Endothelial cell (in vitro differentiated cells): Measurements from ENCODE around the gene CTNNBL1. TPM values are rescaled to one million over a fixed set of nuclear protein-coding genes. Genes with fewer than 3 reads are reported as not detected.
"Not testable (repeated sequence)": the region's sequence is repeated elsewhere in the genome, so short reads cannot be mapped to it uniquely, and the experiment has no call there.

Source experiments
- DNase-seq: peaks from one replicate; pipeline ENCODE4 v3.0.0; 2021; ENCODE audit warnings: low spot score
- H3K27ac Mint-ChIP-seq: one replicate; pipeline ENCODE4 v1.8.0; 2021; ENCODE audit warnings: mixed read lengths, inconsistent platforms; ENCODE audit not compliant: unreplicated experiment
- H3K27me3 Mint-ChIP-seq: one replicate; pipeline ENCODE4 v1.8.0; 2021; ENCODE audit warnings: mild to moderate bottlenecking, moderate library complexity, mixed read lengths, inconsistent platforms; ENCODE audit not compliant: unreplicated experiment
- H3K36me3 Mint-ChIP-seq: one replicate; pipeline ENCODE4 v1.8.0; 2021; ENCODE audit warnings: mild to moderate bottlenecking, low read depth, mixed read lengths, inconsistent platforms; ENCODE audit not compliant: unreplicated experiment
- H3K4me1 Mint-ChIP-seq: one replicate; pipeline ENCODE4 v1.8.0; 2021; ENCODE audit warnings: mild to moderate bottlenecking, mixed read lengths, inconsistent platforms; ENCODE audit not compliant: unreplicated experiment
- H3K4me3 Mint-ChIP-seq: one replicate; pipeline ENCODE4 v1.8.0; 2021; ENCODE audit warnings: mild to moderate bottlenecking, mixed read lengths, inconsistent platforms; ENCODE audit not compliant: unreplicated experiment
- H3K9me3 Mint-ChIP-seq: one replicate; pipeline ENCODE4 v1.8.0; 2021; ENCODE audit warnings: mixed read lengths, inconsistent platforms; ENCODE audit not compliant: unreplicated experiment
- CTCF ChIP-seq: fragments of 200-600 bp; sonication (generic); IDR thresholded peaks from one replicate; pipeline ENCODE4 v1.5.0; 2021; ENCODE audit warnings: antibody characterized with exemption; ENCODE audit not compliant: unreplicated experiment
- total RNA-seq: library from RNA; stranded (reverse); fragmentation: NEBNext Ultra II Directional; extraction: Animal tissue kit (Norgen Biotek cat#: 25700); gene quantifications from one replicate; pipeline ENCODE4 v1.2.1, GENCODE V29; 2021; ENCODE audit not compliant: unreplicated experiment

The CTNNBL1 gene
- total RNA-seq, 1 donor from 2014 or later = 84.8 TPM

GRCh38 chr20:37677969-37678861 lies 15.6 kb upstream of the CTNNBL1 start:
- H3K4me1 Mint-ChIP-seq = peaks cover 10% of the 10 kb centered on the region
- TF ChIP-seq CTCF = no peak
- no peaks in the 10 kb centered on the region for H3K9me3 Mint-ChIP-seq
- H3K27ac Mint-ChIP-seq = peak overlapping the region; percentile 55
- no peak overlapping the region for H3K4me3 Mint-ChIP-seq
- peaks cover 1% of the 10 kb centered on the region for H3K27me3 Mint-ChIP-seq
- no peak for DNase-seq
- no peaks in the 10 kb centered on the region for H3K36me3 Mint-ChIP-seq

GRCh38 chr20:37679751-37680150 lies 14.1 kb upstream of the CTNNBL1 start:
- peaks cover 10% of the 10 kb centered on the region for H3K4me1 Mint-ChIP-seq
- not testable (repeated sequence) for H3K4me3 Mint-ChIP-seq, H3K36me3 Mint-ChIP-seq, H3K27ac Mint-ChIP-seq, H3K27me3 Mint-ChIP-seq, DNase-seq, H3K9me3 Mint-ChIP-seq

DNA sequence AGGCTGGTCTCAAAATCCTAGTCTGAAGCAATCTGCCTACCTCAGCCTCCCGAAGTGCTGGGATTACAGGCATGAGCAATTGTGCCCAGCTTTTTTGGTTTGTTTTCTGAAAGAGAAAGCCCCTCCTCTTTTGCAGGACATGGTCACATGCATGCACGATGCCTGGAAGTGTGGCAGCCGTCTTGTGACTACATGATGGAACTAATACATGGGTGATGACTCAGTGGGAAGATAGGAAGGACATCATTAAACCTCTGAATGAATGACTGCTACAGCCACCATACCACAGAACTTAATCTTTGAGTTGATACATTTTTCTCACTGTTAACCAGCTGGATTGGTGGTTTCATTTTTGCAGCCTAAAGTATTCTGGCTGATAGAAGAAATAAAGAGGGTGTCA lies 13.4 kb upstream of the CTNNBL1 start:
- no peaks in the 10 kb centered on the region for H3K36me3 Mint-ChIP-seq
- peaks cover 4% of the 10 kb centered on the region for H3K27me3 Mint-ChIP-seq
- DNase-seq = no peak
- no peak for TF ChIP-seq CTCF
- H3K4me1 Mint-ChIP-seq = peaks cover 10% of the 10 kb centered on the region
- no peak overlapping the region for H3K4me3 Mint-ChIP-seq
- no peaks in the 10 kb centered on the region for H3K9me3 Mint-ChIP-seq
- H3K27ac Mint-ChIP-seq = no peak overlapping the region

- no peak for TF ChIP-seq CTCF
- peaks cover 10% of the 10 kb centered on the region for H3K4me1 Mint-ChIP-seq
- H3K27me3 Mint-ChIP-seq = peaks cover 4% of the 10 kb centered on the region
- H3K36me3 Mint-ChIP-seq = no peaks in the 10 kb centered on the region
- no peak overlapping the region for H3K4me3 Mint-ChIP-seq
- no peaks in the 10 kb centered on the region for H3K9me3 Mint-ChIP-seq
- no peak overlapping the region for H3K27ac Mint-ChIP-seq
- peak; percentile 18 for DNase-seq
These were observed 12.3 kb upstream of the CTNNBL1 start for GRCh38 chr20:37681384-37682112.

DNA sequence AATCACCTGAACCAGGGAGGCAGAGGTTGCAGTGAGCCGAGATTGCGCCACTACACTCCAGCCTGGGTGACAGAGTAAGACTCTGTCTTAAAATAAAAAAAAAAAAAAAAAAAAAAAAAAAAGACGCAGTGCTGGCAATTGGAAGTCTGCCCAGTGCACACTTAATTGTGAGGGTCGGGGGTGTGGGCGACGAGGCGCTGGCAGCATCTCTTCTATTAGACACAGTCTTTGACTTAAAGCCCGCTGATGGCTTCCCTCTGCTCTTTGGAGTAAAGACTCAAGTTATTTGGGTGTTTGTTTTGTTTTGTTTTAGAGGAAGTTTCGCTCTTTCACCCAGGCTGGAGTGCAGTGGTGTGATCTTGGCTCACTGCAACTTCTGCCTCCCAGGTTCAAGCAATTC lies 10.7 kb upstream of the CTNNBL1 start:
- H3K9me3 Mint-ChIP-seq, H3K4me3 Mint-ChIP-seq, H3K36me3 Mint-ChIP-seq, H3K27me3 Mint-ChIP-seq, DNase-seq, H3K27ac Mint-ChIP-seq, H3K4me1 Mint-ChIP-seq: not testable (repeated sequence)
